Measurements from ENCODE around the gene NT5C1A.

GRCh38 chr1:39662861-39663260 is 9.0 kb downstream of the NT5C1A start:
- no peak for TF ChIP-seq CTCF (IDR thresholded peaks at IDR 0.05; ENCODE audit: low read depth, low read length)
- TF ChIP-seq EZH2phosphoT487 (IDR thresholded peaks at IDR 0.05; ENCODE audit: low read depth): no peak
